ENCODE measurements around the gene MYRIP.
"Not testable (repeated sequence)": the region's sequence is repeated elsewhere in the genome, so short reads cannot be mapped to it uniquely, and the experiment has no call there.

Gene MYRIP

GRCh38 chr3:39808467-39809180 lies 785 bp upstream of the MYRIP start:
- DNase-seq = no peak

GRCh38 chr3:39809995-39810595 lies 686 bp downstream of the MYRIP start:
- no peak for DNase-seq

GRCh38 chr3:39810647-39811161 lies 1.3 kb downstream of the MYRIP start:
- no peak for DNase-seq

- DNase-seq = no peak
These were observed 2.2 kb downstream of the MYRIP start for GRCh38 chr3:39811561-39811960.

GRCh38 chr3:39812537-39812936 lies 3.1 kb downstream of the MYRIP start:
- peak; percentile 24 for DNase-seq

- DNase-seq = peak; percentile 72
These were observed 4.6 kb downstream of the MYRIP start for GRCh38 chr3:39814007-39814406.

- no peak for DNase-seq
These were observed 10.5 kb downstream of the MYRIP start for GRCh38 chr3:39819899-39820298.

GRCh38 chr3:39833764-39834163 lies 24.4 kb downstream of the MYRIP start:
- DNase-seq = not testable (repeated sequence)

GRCh38 chr3:39839484-39839883 lies 30.1 kb downstream of the MYRIP start:
- no peak for DNase-seq

GRCh38 chr3:39843440-39843839 lies 34.0 kb downstream of the MYRIP start:
- DNase-seq = peak; percentile 25

GRCh38 chr3:39848365-39848764 lies 39.0 kb downstream of the MYRIP start:
- no peak for DNase-seq

GRCh38 chr3:39849992-39850715 lies 40.7 kb downstream of the MYRIP start:
- DNase-seq = no peak

GRCh38 chr3:39850716-39851032 lies 41.3 kb downstream of the MYRIP start:
- no peak for DNase-seq

- no peak for DNase-seq
These were observed 46.1 kb downstream of the MYRIP start for GRCh38 chr3:39855517-39855916.

GRCh38 chr3:39869890-39870289 lies 60.5 kb downstream of the MYRIP start:
- DNase-seq = no peak

- no peak for DNase-seq
These were observed 61.3 kb downstream of the MYRIP start for GRCh38 chr3:39870706-39871105.

- peak; percentile 25 for DNase-seq
These were observed 70.2 kb downstream of the MYRIP start for GRCh38 chr3:39879581-39879980.

- DNase-seq = no peak
These were observed 72.7 kb downstream of the MYRIP start for GRCh38 chr3:39882111-39882510.

GRCh38 chr3:39892068-39892467 lies 82.7 kb downstream of the MYRIP start:
- no peak for DNase-seq

GRCh38 chr3:39896184-39896583 lies 86.8 kb downstream of the MYRIP start:
- no peak for DNase-seq

GRCh38 chr3:39900462-39901002 lies 91.1 kb downstream of the MYRIP start:
- no peak for DNase-seq

- no peak for DNase-seq
These were observed 93.8 kb downstream of the MYRIP start for GRCh38 chr3:39903253-39903652.

- no peak for DNase-seq
These were observed 96.4 kb downstream of the MYRIP start for GRCh38 chr3:39905788-39906187.

- no peak for DNase-seq
These were observed 98.6 kb downstream of the MYRIP start for GRCh38 chr3:39907981-39908380.
